Measurements from ENCODE around the gene LRCH1.

- TF ChIP-seq CTCF (IDR thresholded peaks at IDR 0.05) (no peak), POLR2A (IDR thresholded peaks at IDR 0.05) (no peak), EP300 (IDR thresholded peaks at IDR 0.05; ENCODE audit: low read depth) (no peak), POLR2AphosphoS5 (IDR thresholded peaks at IDR 0.05) (no peak)
These were observed 39.4 kb downstream of the LRCH1 start for GRCh38 chr13:46592385-46592784.

Data from transverse colon (tissue), 4 donors.